Skeletal muscle satellite cell (primary cell): ENCODE results near the gene PDE4DIP. TPM values are rescaled to one million over a fixed set of nuclear protein-coding genes. Genes with fewer than 3 reads are reported as not detected.
A peak's percentile ranks its signal among the peaks of the same experiment; 100 is the strongest.
"Not testable (repeated sequence)": the region's sequence is repeated elsewhere in the genome, so short reads cannot be mapped to it uniquely, and the experiment has no call there.

Source experiments
- H3K27me3 ChIP-seq: 2 replicates; pipeline ENCODE4 v1.7.0; 2013; ENCODE audit warnings: low read length; ENCODE audit not compliant: control insufficient read depth, insufficient read depth
- H3K36me3 ChIP-seq: 2 replicates; pipeline ENCODE4 v1.7.0; 2013; ENCODE audit warnings: mild to moderate bottlenecking, control low read depth, low read length; ENCODE audit not compliant: insufficient read depth
- H3K4me1 ChIP-seq: 2 replicates; pipeline ENCODE4 v1.7.0; 2013; ENCODE audit warnings: low read length; ENCODE audit not compliant: control insufficient read depth, insufficient read depth
- H3K4me2 ChIP-seq: 2 replicates; pipeline ENCODE4 v1.7.0; 2013; ENCODE audit warnings: mild to moderate bottlenecking, low read length
- H3K4me3 ChIP-seq: 2 replicates; pipeline ENCODE4 v1.7.0; 2013; ENCODE audit warnings: low read length
- H3K9ac ChIP-seq: 2 replicates; pipeline ENCODE4 v1.7.0; 2013; ENCODE audit warnings: mild to moderate bottlenecking, low read depth, low read length, moderate library complexity
- H3K9me3 ChIP-seq: replicated peaks from 2 replicates; pipeline ENCODE4 v1.7.0; 2013; ENCODE audit warnings: mild to moderate bottlenecking, control low read depth, low read length
- total RNA-seq: library from RNA; depleted of rRNA; stranded (reverse); fragments of >200 nt; gene quantifications from 2 replicates; pipeline ENCODE4 v1.2.3, GENCODE V29; 2012; rRNA removed

The PDE4DIP gene
- total RNA-seq = 211 and 505 TPM in 2 replicates

DNA sequence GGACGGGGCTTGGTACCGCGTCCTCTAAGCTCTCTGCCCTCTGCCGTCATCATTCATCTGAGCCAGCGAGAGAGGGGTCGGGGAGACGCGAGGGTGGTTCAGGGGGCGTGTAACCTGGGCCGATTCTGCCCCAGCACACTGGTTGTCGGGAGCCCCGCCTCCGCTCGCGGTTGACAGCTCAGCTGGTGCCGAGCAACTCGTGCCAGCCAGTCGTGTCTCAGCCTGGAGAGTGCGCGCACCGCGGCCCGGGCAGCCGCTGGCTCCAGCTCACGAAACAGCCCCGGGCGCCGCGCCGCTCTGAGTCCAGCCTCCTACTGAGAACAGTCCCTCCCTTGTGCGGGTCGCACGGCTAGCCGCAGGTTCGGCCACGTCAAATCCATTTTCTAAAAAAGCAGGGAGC lies at the start of gene PDE4DIP:
Gene PDE4DIP (plus strand): TSS at position 209 of the 400 bp plus-strand sequence. CDS start 347 bp downstream, outside the sequence.
- H3K9me3 ChIP-seq, H3K4me3 ChIP-seq, H3K36me3 ChIP-seq, H3K27me3 ChIP-seq, H3K4me1 ChIP-seq, H3K9ac ChIP-seq: not testable (repeated sequence)
- H3K4me2 ChIP-seq = peak within 1 kb of the TSS; percentile 49

DNA sequence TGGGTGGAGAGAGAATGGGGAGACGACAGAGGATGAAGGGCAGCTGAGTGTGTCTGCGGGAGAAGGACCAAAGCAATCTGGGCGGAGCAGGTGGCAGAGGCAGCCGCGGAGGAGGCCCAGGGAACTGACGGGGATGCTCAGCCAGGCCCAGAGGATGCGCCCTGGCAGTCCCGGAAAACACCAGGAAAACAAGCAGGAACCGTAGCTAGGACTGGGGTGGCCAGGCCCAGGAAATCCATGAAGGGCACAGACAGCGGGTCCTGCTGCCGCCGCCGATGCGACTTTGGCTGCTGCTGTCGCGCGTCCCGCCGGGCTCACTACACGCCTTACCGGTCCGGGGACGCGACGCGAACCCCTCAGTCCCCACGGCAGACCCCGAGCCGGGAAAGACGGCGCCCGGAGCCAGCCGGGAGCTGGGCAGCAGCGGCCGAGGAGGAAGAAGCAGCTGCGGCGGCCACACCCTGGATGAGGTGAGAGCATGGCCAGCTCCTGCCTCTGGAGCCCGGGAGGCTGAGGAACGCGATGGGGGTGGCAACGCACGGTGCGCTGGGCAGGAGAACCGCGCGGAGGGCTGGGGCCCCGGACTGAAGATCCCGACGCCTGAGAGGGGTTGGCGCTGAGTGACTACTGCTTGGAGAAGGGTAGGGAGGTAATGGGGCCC lies 35.8 kb upstream of the PDE4DIP start:
- not testable (repeated sequence) for H3K27me3 ChIP-seq, H3K4me3 ChIP-seq, H3K9me3 ChIP-seq, H3K9ac ChIP-seq, H3K36me3 ChIP-seq, H3K4me1 ChIP-seq, H3K4me2 ChIP-seq

DNA sequence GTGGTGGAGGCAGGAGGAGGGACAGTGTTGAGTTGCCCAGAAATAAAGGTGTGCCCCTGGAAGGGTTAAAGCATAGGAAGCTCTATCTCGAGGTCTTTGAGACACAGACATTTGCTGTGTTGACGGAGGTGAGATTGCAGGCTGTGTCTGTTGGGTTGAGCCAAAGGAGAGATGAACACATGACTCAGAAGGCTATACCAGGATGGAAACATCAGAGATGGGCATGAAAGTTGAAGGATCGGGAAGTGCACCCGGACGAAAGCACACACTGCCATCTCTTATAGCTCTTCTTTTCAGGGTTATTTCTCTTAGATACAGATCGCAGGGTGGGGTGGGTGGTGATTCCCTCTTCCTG lies 35.3 kb upstream of the PDE4DIP start:
- H3K9me3 ChIP-seq, H3K9ac ChIP-seq, H3K4me1 ChIP-seq, H3K27me3 ChIP-seq, H3K36me3 ChIP-seq, H3K4me2 ChIP-seq, H3K4me3 ChIP-seq: not testable (repeated sequence)

DNA sequence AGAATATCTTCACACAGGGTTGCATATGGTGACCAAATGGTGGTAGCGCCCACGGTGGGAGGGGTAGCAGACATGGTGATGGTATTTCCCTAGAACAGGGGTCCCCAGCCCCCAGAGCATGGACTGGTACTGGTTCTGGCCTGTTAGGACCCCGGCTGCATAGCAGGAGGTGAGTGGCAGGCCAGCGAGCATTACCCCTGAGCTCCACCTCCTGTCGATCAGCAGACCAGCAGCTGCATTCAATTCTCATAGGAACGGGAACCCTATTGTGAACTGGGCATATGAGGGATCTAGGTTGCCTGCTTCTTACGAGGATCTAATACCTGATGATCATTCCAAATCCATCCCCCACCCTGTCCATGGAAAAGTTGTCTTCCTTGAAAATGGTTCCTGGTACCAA lies 22.0 kb upstream of the PDE4DIP start:
- not testable (repeated sequence) for H3K36me3 ChIP-seq, H3K27me3 ChIP-seq, H3K4me3 ChIP-seq, H3K9me3 ChIP-seq, H3K4me1 ChIP-seq, H3K9ac ChIP-seq, H3K4me2 ChIP-seq

DNA sequence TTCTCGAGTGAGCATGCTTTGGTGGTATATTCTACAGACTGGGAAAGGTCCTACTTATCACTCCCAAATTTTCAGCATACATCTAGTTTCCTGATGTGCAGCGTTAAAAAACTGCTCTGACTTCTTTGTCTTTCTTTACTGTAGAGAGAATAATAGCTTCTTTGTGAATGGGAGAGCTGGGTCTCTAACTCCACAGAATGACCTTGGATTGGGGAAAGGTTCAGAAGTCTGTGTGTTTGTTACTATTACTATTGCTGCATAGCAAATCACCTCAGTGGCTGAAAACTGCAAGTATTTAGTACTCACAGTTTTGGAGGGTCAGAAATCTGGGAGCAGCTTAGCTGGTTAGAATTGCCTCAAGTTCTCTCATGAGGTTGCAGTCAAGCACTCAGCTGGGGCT lies 20.4 kb upstream of the PDE4DIP start:
- not testable (repeated sequence) for H3K4me3 ChIP-seq, H3K9ac ChIP-seq, H3K9me3 ChIP-seq, H3K27me3 ChIP-seq, H3K4me1 ChIP-seq, H3K4me2 ChIP-seq, H3K36me3 ChIP-seq

DNA sequence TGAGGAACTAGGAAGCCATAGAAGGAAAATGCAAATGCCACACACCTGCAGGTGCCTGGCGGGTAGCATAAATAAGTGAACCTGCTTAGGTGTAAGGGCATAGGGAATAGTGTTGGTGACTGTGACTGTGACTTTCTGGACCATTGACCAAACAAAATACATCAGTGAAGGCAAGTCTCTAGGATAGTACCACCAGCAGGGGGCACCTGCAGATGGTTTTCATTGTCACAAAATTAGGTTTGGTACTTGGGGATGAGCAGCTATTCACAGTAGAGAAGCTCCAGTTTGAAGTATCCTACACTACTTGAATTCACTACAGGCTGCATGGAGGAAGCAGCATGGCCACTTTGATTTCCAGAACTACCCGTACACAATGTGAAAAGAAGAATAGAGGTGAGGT lies 19.2 kb upstream of the PDE4DIP start:
- not testable (repeated sequence) for H3K9me3 ChIP-seq, H3K36me3 ChIP-seq, H3K4me2 ChIP-seq, H3K4me3 ChIP-seq, H3K9ac ChIP-seq, H3K4me1 ChIP-seq, H3K27me3 ChIP-seq

DNA sequence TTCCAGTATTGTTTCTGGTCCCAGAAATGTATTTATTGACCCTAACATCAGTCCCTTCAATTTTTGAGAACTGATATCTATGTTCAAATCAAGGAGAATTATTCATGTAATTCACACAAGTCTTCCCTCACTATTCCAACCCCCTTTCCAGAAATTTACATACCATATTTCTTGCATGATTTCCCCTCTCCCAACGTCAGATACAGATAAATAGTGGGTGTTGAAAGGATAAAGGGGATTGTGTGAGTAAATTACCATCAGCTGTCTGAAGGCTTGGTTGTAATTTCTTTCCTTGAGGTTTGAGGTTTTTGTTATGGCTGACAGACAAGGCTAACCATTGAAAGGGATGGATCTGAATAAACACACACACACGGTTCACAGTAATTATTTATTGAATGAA lies 15.7 kb upstream of the PDE4DIP start:
- H3K36me3 ChIP-seq, H3K4me1 ChIP-seq, H3K27me3 ChIP-seq, H3K4me2 ChIP-seq, H3K9ac ChIP-seq, H3K9me3 ChIP-seq, H3K4me3 ChIP-seq: not testable (repeated sequence)

DNA sequence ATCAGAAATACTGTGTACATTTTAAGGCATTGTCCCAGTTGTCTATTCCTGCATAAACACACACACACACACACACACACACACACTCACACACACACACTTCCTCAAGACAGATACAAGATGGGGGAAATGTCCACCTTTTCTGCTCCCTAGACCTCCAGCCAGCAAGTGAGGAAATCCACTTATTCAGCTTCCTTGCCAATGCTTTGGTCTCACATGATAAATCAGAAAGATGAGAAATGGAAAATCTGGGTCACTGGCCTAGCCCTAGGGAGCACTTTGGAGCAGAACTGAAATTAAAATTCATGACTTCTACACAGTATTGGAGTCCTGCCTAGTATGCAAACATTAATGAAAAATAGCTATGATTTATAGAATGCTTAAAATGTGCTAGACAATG lies 15.3 kb upstream of the PDE4DIP start:
- not testable (repeated sequence) for H3K9ac ChIP-seq, H3K4me1 ChIP-seq, H3K9me3 ChIP-seq, H3K27me3 ChIP-seq, H3K4me2 ChIP-seq, H3K4me3 ChIP-seq, H3K36me3 ChIP-seq

DNA sequence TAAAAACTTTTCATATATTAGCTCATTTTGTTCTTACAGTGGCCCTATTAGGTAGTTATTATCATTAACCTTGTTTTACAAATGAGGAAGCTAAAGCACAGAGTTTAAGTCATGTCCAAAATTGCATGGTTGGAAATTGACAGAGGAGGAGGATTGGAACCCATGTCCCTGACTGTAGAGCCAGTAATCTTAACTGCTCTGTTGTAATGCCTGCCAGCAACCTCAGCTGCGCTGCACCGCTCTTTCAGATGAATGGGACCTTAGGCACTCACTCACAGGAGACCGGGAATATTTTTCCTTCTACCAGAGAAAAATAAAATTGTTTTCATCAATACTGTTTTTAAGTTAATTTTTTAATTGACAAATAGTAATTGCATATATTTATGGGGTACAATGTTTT lies 14.9 kb upstream of the PDE4DIP start:
- not testable (repeated sequence) for H3K9me3 ChIP-seq, H3K4me1 ChIP-seq, H3K4me2 ChIP-seq, H3K9ac ChIP-seq, H3K36me3 ChIP-seq, H3K27me3 ChIP-seq, H3K4me3 ChIP-seq

DNA sequence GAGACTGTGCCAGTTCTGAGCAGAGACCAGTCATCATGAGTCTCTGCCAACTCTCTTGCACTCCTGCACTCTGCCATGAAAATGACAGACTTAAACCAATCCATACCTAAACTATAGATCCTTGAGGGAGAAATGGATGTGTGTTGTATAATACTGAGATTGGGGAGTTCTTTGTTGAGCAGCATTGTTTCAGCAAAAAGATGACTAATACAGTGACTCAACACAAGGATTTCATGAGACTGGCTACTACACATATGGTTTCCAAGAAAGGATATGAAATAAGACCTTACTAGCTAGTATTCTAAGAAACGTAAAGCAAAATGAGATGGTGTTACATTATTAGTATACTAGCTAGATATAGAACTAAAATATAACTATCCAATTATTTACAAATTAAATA lies 3.0 kb upstream of the PDE4DIP start:
- H3K9me3 ChIP-seq, H3K36me3 ChIP-seq, H3K4me3 ChIP-seq, H3K27me3 ChIP-seq, H3K4me2 ChIP-seq, H3K4me1 ChIP-seq, H3K9ac ChIP-seq: not testable (repeated sequence)

DNA sequence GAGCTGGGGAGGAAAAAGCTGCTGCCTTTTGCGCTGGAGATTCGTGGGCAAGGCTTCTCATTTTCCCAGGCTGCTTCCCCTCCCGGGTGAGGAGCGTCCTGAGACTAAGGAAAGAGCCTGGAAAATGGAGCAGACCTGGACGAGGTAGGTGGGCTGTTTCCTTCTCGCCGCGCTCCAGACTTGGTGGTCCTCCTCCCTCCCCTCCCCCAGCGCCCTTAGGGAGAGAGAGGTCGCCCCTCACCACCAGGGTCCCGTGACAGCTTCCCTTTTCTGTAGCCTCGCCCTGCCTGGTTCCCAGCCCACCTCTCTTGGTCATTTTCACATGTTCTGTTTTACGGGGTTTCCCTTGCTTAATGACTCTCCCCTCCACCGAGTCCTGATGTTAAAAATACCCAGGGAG lies 423 bp downstream of the PDE4DIP start:
- H3K9me3 ChIP-seq, H3K4me2 ChIP-seq, H3K4me1 ChIP-seq, H3K27me3 ChIP-seq, H3K4me3 ChIP-seq, H3K36me3 ChIP-seq, H3K9ac ChIP-seq: not testable (repeated sequence)

DNA sequence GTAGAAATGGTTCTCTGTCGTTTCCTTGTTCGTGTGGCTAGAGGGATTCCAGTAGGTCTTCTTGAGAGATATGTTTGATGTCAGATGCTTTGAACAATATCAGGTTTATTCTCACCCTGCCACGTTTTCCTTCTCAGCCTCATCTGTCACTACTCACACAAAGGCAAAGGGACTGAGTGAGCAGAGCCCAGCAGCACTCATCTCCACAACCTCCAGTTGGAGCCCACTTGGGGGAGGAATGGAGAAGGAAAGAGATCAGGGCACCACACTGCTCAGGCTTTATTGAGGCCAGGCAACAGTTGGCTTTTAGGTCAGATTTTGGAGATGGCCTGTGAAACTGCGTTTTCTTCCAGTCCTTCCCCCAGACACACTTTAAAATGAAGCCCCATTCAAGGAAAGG lies 840 bp downstream of the PDE4DIP start:
- H3K27me3 ChIP-seq, H3K36me3 ChIP-seq, H3K4me3 ChIP-seq, H3K4me2 ChIP-seq, H3K4me1 ChIP-seq, H3K9me3 ChIP-seq, H3K9ac ChIP-seq: not testable (repeated sequence)

DNA sequence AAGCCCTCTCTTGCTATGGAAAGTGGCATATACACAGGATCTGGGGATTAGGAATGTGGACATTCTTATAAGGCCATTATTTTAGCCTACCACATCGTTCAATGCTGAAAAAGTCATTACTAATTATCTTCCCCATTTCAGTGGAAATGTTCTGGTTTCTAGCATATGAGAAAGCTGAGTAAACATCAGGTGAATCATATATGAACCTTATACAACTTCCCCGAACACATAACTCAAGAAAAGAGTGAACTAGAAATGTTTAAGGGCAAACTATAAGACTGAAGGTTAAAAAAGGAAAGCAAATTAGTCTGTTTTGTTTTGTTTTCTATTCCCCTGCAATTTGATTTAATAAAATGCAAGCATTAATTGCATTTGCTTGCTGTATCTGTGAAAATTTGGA lies 6.1 kb downstream of the PDE4DIP start:
- not testable (repeated sequence) for H3K4me3 ChIP-seq, H3K27me3 ChIP-seq, H3K4me1 ChIP-seq, H3K4me2 ChIP-seq, H3K36me3 ChIP-seq, H3K9me3 ChIP-seq, H3K9ac ChIP-seq
